ENCODE results near the gene SSC5D.
"Not testable (repeated sequence)": the region's sequence is repeated elsewhere in the genome, so short reads cannot be mapped to it uniquely, and the experiment has no call there.

Gene SSC5D

GRCh38 chr19:55491546-55492360, 3.5 kb downstream of the SSC5D start:
- no peaks in the 10 kb centered on the region for H3K36me3 ChIP-seq (ENCODE audit: insufficient read depth, low read length)
- H3K9me3 ChIP-seq (ENCODE audit: insufficient read depth, low read depth, low read length), result no peaks in the 10 kb centered on the region
- 85% methylated on average over 22 of the region's 24 CpGs for WGBS
- H3K27me3 ChIP-seq (ENCODE audit: insufficient read depth, low read length), result no peaks in the 10 kb centered on the region
- H3K4me1 ChIP-seq (ENCODE audit: insufficient read depth, low read length), result peaks cover 20% of the 10 kb centered on the region
- H3K9ac ChIP-seq (ENCODE audit: low read depth, low read length), result no peak overlapping the region
- H3K27ac ChIP-seq (ENCODE audit: low read depth, low read length), result no peak overlapping the region
- no peak overlapping the region for H3K4me3 ChIP-seq (ENCODE audit: low read length)

- Histone ChIP-seq H3K27me3 (ENCODE audit: insufficient read depth, low read length) (no peaks in the 10 kb centered on the region), H3K9ac (ENCODE audit: low read depth, low read length) (no peak overlapping the region), H3K36me3 (ENCODE audit: insufficient read depth, low read length) (no peaks in the 10 kb centered on the region), H3K4me1 (ENCODE audit: insufficient read depth, low read length) (peaks cover 21% of the 10 kb centered on the region), H3K9me3 (ENCODE audit: insufficient read depth, low read depth, low read length) (no peaks in the 10 kb centered on the region), H3K4me3 (ENCODE audit: low read length) (no peak overlapping the region), H3K27ac (ENCODE audit: low read depth, low read length) (no peak overlapping the region)
- 83% methylated on average over 12 of the region's 12 CpGs for WGBS
Observed at GRCh38 chr19:55492362-55492944, 4.2 kb downstream of the SSC5D start.

- H3K27ac ChIP-seq (ENCODE audit: low read depth, low read length), result no peak overlapping the region
- H3K9ac ChIP-seq (ENCODE audit: low read depth, low read length), result no peak overlapping the region
- H3K4me3 ChIP-seq (ENCODE audit: low read length), result no peak overlapping the region
- peaks cover 16% of the 10 kb centered on the region; the same call in 1 of the 2 replicates for H3K4me1 ChIP-seq (ENCODE audit: insufficient read depth, low read length)
- H3K27me3 ChIP-seq (ENCODE audit: insufficient read depth, low read length), result no peaks in the 10 kb centered on the region
- 83% methylated on average over 18 of the region's 18 CpGs for WGBS
- no peaks in the 10 kb centered on the region for H3K36me3 ChIP-seq (ENCODE audit: insufficient read depth, low read length)
- no peaks in the 10 kb centered on the region for H3K9me3 ChIP-seq (ENCODE audit: insufficient read depth, low read depth, low read length)
Observed at GRCh38 chr19:55493052-55493644, 4.9 kb downstream of the SSC5D start.

DNA sequence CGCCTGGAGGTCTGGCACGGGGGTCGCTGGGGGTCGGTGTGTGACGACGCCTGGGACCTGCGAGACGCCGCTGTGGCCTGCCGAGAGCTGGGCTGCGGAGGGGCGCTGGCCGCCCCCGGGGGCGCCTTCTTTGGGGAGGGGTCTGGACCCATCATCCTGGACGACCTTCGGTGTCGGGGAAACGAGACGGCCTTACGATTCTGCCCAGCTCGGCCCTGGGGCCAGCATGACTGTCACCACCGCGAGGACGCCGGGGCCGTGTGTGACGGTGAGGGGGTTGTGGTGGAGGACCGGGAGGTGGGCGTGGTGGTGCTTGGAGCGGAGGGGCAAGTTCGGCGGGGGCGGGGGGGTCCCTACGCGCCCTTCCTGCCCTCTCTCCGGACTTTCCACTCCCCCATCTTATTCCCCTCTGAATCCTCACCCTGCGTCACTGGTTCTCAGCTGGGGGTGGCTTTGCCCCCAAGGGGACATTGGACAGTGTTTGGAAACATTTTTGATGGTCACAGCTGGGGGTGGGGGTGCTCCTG, 5.5 kb downstream of the SSC5D start:
- H3K27me3 ChIP-seq (ENCODE audit: insufficient read depth, low read length), result no peaks in the 10 kb centered on the region
- H3K9me3 ChIP-seq (ENCODE audit: insufficient read depth, low read depth, low read length), result no peaks in the 10 kb centered on the region
- no peak overlapping the region for H3K9ac ChIP-seq (ENCODE audit: low read depth, low read length)
- WGBS, result 84% methylated on average over 29 of the region's 38 CpGs
- H3K36me3 ChIP-seq (ENCODE audit: insufficient read depth, low read length), result no peaks in the 10 kb centered on the region
- no peak overlapping the region for H3K4me3 ChIP-seq (ENCODE audit: low read length)
- H3K27ac ChIP-seq (ENCODE audit: low read depth, low read length), result no peak overlapping the region
- H3K4me1 ChIP-seq (ENCODE audit: insufficient read depth, low read length), result peaks cover 14% of the 10 kb centered on the region; the same call in 1 of the 2 replicates

DNA sequence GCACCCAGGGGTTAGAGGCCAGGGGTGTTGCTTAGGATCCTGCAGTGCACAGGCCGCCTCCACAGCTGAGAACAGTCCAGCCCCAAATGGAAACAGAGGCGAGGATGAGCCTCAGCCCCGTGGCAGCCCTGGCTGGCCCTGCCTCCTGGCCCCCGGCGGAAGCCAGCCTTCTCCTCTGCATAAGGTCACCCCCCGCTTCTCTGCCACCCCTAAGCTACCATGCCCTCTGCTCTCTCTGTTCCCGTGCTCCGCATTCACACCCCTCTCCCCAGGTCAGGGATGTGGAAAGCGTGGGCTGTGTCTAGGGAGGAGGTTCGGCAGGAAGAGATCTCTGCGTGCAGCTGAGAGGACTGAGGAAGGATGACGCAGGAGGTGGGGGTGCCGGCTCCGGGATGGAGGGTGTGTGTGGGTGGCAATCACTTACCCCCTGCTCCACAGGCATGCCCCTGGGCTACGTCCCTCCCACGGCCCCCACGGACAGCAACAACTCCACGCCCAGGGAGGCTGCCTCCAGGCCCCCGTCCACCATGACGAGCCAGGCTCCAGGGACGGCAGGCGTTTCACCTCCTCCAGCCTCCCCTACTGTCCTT, 6.0 kb downstream of the SSC5D start:
- H3K27me3 ChIP-seq (ENCODE audit: insufficient read depth, low read length), result no peaks in the 10 kb centered on the region

GRCh38 chr19:55495646-55496349, 7.6 kb downstream of the SSC5D start:
- Histone ChIP-seq H3K36me3 (ENCODE audit: insufficient read depth, low read length) (no peaks in the 10 kb centered on the region), H3K9me3 (ENCODE audit: insufficient read depth, low read depth, low read length) (no peaks in the 10 kb centered on the region), H3K9ac (ENCODE audit: low read depth, low read length) (no peak overlapping the region), H3K27me3 (ENCODE audit: insufficient read depth, low read length) (no peaks in the 10 kb centered on the region), H3K27ac (ENCODE audit: low read depth, low read length) (no peak overlapping the region), H3K4me3 (ENCODE audit: low read length) (no peak overlapping the region), H3K4me1 (ENCODE audit: insufficient read depth, low read length) (peaks cover 11% of the 10 kb centered on the region; the same call in 1 of the 2 replicates)
- 67% methylated on average over 11 of the region's 11 CpGs for WGBS

More for the DNA sequence above, 6.0 kb downstream of the SSC5D start:
- Histone ChIP-seq H3K36me3 (ENCODE audit: insufficient read depth, low read length) (no peaks in the 10 kb centered on the region), H3K27ac (ENCODE audit: low read depth, low read length) (no peak overlapping the region), H3K9ac (ENCODE audit: low read depth, low read length) (no peak overlapping the region), H3K4me1 (ENCODE audit: insufficient read depth, low read length) (peaks cover 11% of the 10 kb centered on the region; the same call in 1 of the 2 replicates), H3K9me3 (ENCODE audit: insufficient read depth, low read depth, low read length) (no peaks in the 10 kb centered on the region), H3K4me3 (ENCODE audit: low read length) (no peak overlapping the region)
- 71% methylated on average over 20 of the region's 22 CpGs for WGBS

DNA sequence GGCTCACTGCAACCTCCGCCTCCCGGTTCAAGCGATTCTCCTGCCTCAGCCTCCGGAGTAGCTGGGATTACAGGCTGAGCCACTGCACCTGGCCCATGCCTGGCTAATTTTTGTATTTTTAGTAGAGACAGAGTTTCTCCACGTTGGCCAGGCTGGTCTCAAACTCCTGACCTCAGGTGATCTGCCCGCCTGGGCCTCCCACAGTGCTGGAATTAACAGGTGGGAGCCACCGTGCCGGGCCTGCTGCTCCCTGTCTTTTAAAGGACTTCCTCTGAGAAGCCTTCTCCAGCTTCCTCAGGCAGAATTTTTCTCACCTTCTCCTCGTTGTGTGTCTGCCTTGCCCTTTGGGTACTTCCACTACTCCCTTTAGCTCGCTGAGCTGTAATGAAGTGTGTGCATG, 8.6 kb downstream of the SSC5D start:
- peaks cover 11% of the 10 kb centered on the region; the same call in 1 of the 2 replicates for H3K4me1 ChIP-seq (ENCODE audit: insufficient read depth, low read length)
- not testable (repeated sequence) for H3K27ac ChIP-seq (ENCODE audit: low read depth, low read length); H3K4me3 ChIP-seq (ENCODE audit: low read length); H3K27me3 ChIP-seq (ENCODE audit: insufficient read depth, low read length); H3K9ac ChIP-seq (ENCODE audit: low read depth, low read length); H3K36me3 ChIP-seq (ENCODE audit: insufficient read depth, low read length); H3K9me3 ChIP-seq (ENCODE audit: insufficient read depth, low read depth, low read length)
- WGBS, result 78% methylated on average over 10 of the region's 10 CpGs

DNA sequence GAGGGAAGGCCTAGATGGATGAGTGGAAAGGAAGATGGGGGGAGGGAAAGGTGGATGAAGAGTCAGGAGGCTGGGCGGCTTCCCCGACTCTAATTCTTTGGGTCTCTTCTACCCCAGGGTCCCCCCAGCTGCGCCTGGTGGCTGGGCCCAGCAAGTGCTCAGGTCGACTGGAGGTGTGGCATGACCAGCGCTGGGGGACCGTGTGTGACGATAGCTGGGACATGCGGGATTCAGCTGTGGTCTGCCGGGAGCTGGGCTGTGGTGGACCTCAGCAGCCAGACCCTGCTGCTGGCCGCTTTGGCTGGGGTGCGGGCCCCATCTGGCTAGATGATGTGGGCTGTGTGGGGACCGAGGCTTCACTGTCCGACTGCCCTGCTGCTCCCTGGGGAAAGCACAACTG, 9.5 kb downstream of the SSC5D start:
- Histone ChIP-seq H3K9me3 (ENCODE audit: insufficient read depth, low read depth, low read length) (no peaks in the 10 kb centered on the region), H3K36me3 (ENCODE audit: insufficient read depth, low read length) (no peaks in the 10 kb centered on the region), H3K27me3 (ENCODE audit: insufficient read depth, low read length) (peaks cover 6% of the 10 kb centered on the region), H3K27ac (ENCODE audit: low read depth, low read length) (no peak overlapping the region), H3K4me1 (ENCODE audit: insufficient read depth, low read length) (peaks cover 11% of the 10 kb centered on the region; the same call in 1 of the 2 replicates), H3K9ac (ENCODE audit: low read depth, low read length) (no peak overlapping the region), H3K4me3 (ENCODE audit: low read length) (no peak overlapping the region)
- 92% methylated on average over 13 of the region's 13 CpGs for WGBS

GRCh38 chr19:55498246-55498840, 10.1 kb downstream of the SSC5D start:
- Histone ChIP-seq H3K27me3 (ENCODE audit: insufficient read depth, low read length) (peaks cover 11% of the 10 kb centered on the region), H3K36me3 (ENCODE audit: insufficient read depth, low read length) (no peaks in the 10 kb centered on the region), H3K4me1 (ENCODE audit: insufficient read depth, low read length) (peaks cover 11% of the 10 kb centered on the region; the same call in 1 of the 2 replicates), H3K9ac (ENCODE audit: low read depth, low read length) (no peak overlapping the region), H3K9me3 (ENCODE audit: insufficient read depth, low read depth, low read length) (peaks cover 4% of the 10 kb centered on the region; the same call in 1 of the 2 replicates), H3K27ac (ENCODE audit: low read depth, low read length) (no peak overlapping the region), H3K4me3 (ENCODE audit: low read length) (no peak overlapping the region)
- WGBS, result 89% methylated on average over 2 of the region's 2 CpGs

DNA sequence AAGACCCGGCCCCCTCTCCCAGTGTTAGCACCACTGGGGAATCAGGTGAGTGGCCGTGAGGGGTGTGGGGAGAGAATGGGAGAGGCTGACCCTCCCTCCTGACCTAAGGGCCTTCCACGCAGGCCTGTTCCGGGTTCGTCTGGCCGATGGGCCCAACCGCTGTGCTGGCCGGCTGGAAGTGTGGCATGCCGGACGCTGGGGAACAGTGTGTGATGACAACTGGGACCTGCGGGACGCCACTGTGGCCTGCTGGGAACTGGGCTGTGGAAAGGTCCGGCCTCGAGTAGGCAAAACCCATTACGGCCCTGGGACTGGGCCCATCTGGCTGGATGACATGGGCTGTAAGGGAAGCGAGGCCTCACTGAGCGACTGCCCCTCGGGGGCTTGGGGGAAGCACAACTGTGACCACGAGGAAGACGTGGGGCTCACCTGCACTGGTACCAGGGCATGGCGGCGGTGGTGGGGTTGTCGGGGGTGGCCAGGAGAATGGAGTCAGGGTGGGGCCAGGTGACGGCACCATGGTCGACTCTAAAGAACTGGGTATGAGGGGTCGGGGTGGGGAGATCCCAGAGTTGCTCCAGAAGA, 12.2 kb downstream of the SSC5D start:
- Histone ChIP-seq H3K4me3 (ENCODE audit: low read length) (no peak overlapping the region), H3K9me3 (ENCODE audit: insufficient read depth, low read depth, low read length) (peaks cover 5% of the 10 kb centered on the region; the same call in 1 of the 2 replicates), H3K4me1 (ENCODE audit: insufficient read depth, low read length) (peaks cover 11% of the 10 kb centered on the region; the same call in 1 of the 2 replicates), H3K36me3 (ENCODE audit: insufficient read depth, low read length) (no peaks in the 10 kb centered on the region), H3K27me3 (ENCODE audit: insufficient read depth, low read length) (peaks cover 22% of the 10 kb centered on the region), H3K27ac (ENCODE audit: low read depth, low read length) (no peak overlapping the region), H3K9ac (ENCODE audit: low read depth, low read length) (no peak overlapping the region)
- 92% methylated on average over 26 of the region's 26 CpGs for WGBS
